ENCODE data around the gene CDK17.

The CDK17 gene

DNA sequence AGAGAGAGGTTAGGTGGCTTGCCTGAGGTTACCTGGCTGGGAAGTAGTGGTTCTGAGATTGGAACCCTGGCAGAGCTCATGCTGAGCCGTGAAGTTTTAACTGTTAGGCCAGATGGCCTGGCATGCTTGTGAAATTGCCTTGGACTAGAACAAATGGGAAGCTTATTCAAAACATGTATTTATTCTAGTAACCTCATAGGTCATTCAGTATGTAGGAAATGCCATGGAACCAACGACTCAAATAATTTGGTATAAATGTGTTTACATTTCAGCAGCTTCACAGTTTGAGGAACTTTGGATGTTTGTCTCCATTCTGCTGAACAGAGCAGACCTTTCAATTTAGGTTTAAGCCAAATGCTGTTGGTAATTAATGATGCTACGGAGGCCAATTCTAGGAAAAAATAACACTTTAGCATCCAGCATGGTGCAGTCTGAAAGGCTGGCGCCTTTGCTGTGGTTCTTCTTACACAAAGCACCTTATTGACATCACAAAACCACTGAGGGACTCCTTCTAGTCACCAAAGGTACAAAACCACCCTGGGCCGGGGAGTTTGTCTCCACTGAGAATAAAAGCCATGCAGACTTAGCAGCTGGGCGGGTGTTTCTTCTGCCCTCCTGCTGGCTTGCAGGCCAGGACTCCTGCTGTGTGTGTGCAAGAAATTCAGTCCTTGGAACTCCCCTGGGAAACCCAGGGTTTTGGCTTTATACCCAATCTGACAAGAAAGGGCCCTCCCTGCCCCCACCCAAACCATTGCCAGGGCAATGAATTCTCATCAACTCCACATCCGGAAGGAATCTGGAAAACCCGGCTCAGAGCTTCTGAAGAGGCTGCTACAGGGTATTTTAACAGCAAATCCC, 141.9 kb downstream of the CDK17 start:
- DNase-seq, result peak in 1 of 5 donors; percentile 25

DNA sequence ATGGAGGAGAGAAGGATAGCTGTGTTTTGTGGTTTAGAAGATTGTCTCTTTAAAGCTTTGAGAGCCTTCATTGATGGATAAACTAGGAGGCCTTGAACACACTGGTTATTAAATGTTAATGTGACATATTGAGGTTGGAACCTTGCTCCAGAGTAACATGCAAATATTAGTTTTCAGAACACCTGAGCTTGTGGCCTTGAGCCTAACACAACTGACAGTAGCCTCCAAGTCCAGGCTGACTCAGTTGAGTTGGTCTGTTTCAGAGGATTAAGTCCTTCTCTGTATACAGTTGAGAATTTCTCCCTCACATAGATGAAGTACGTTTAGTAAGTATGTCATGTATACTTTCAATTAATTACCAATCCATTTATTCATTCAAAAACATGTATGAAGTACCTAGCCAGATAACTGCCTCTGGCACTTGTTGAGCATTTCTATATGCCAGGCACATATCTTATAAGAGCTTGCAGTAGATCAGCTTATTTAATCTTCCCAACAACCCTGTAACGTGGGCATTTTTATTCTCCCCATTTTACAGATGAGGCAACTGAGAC, 142.6 kb downstream of the CDK17 start:
- DNase-seq, result no peak

DNA sequence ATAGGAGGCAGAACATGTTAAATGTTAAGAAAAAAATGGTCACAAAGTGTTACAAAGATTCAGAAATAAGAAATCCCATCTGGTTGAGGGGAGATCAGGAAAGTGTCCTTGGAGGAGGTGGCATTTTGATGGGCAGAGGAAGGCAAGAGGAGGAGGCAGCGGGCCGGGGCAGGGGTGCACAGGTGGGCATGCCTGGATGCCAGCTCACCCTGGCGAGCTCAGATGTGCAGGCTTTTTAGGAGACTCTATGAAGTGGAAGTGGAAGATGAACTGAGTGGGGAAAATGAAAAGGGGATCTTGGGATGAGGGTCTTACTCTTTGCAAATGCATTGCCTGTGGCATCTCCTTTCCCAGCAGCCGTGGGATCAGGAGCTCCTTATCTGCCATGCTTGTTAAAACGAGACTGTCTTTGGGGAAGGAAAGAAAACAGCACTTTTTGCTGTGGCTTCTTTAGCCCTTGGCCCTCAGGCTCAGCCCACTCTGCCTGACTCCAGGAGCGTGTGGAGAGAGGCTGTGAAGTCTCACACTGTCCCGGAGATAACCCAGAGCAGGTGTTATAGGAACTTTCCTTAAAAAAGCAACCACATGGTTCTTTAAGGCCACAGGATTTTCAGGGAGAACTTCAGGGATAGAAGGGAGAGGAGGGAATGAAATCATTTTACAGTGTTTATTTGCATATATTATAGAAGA, 143.4 kb downstream of the CDK17 start:
- DNase-seq, result no peak

DNA sequence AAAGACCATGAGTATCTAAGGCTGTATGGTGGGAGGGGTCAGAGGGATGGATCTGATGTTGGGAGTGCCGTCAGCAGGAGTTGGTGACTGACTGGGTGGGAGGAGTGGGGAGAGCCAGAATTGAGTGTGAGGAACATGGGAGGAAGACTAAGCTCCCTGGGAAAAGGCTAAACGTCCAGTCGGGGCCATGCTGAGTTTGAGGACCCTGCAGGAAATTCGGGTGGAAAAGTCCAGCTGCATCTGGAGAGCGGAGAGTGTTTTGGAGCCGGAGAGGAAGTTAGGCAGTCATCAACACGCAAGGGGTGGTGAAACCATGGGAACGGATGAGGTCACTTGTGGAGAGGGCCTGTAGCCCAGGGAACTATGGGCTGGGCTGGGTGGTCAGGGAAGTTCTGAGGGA, 145.2 kb downstream of the CDK17 start:
- DNase-seq, result no peak

DNA sequence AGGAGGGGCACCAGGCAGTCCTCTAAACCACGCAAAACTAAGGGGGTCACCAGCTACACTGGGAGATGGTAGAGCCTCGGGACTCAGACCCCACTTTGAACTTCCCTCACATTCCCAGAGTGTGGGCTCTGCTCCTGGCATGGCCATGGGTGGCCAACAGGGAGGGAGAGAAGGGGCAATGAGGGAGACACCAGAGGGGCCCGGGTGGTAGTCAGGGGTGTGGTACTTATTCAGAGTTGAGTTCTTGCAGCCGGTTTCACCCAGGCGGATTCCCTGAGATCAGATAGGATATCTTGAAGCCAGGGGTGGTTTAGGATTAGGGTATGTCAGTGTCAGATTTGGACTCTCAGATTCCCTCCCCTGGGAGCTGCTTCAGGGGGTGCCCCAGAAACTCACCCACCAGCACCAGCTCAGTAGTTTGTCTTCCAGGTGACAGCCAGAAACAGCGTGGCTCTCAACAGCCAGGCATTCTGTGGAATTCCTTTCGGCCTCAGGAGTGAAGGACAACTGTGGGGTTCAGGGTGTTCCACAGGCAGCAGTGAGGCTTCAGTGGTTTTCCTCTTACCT, 150.0 kb downstream of the CDK17 start:
- DNase-seq, result no peak

DNA sequence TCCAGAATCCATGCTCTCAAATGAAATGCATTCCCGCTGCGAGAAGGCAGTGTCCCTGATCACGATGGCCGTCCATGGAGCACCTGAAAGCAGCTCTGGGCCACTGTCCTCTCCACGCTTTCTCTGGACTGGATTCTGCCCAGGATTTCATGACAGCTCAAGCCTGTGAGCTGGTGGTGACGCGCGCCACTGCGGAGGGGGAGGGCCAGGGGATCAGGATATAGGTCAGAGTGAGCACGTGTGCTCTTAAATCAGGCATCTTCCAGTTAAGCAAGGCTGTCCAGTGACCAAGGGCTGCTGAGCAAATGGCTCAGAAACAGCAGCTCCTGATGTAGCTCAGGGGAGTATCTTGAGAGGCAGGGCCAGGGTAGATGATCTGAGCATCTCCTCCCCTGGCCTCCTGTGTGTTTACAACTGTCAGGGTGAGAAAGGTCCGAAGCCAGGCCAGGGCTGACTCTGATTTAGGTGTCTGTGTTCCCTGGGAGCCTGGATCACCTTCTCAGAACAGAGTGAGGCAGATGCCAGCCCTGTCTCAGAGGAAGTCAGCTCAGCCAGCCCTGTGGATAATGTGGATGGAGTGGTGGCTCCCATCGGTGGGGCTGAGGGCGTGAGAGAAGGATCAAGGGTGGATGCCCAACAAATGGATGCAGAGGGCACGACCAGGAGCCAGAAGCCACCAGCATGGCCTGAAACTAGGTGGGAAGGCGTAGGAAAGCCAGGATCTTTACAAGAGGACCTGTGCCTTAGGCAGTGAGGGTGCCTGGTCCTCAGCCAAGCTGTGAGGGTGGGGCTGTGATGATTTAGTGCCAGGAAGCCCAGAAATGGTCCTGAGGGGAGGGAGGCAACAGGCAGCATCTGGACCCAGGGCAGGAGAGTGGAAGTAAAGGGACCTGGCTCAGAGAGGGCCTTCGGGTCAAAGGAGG, 150.8 kb downstream of the CDK17 start:
- no peak for DNase-seq

DNA sequence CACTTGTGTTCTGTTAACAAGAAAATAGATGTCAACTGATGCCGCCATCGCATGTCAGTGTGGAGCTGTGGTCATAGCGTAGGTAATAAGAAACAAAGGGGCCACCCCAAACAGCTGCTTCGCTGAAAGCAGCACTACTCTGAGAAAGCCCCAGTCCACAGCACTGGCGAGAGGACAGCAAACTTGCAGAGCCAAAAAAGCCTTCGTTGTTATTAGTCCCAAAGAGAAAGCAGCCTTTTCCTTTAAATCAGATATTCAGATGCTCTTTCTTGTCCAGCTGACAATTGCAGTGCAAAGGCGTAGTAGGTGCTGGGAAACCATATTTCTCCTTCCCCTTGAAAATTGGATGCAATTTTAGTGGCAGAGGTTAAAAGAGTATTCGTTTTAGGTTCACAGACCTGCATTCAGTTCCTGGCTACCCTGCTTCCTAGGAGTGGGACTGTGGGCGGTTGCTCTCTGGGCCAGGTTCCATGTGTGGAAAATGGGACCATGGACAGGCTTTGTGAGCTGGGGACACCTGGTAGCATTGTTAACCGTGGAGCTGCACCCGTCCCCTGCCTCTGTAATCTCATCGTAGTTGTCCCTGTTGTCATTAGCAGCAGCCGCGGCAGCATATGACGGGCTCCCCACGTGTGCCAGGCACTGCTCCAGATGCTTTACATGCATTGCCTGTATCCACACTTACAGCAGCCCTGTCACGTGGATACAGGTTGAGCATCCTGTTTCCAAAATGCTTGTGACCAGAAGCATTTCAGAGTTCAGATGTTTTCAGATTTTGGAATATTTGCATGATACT, 151.9 kb downstream of the CDK17 start:
- DNase-seq, result no peak

DNA sequence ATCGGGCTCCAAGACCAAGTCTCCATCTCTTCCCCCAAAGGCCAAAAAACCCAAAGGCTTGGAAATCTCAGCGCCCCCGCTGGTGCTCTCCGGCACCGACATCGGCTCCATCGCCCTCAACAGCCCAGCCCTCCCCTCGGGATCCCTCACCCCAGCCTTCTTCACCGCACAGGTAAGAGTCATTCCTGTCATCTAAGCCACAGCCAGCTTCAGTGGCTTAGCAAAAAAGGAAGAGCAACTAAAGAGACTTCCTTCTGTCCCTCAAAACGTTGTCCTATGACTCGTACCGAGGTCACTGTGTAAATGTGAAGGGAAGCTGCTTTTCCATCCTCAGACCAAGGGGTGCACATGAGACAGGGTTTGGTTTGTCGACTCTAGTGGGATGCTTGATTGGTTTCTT, 152.7 kb downstream of the CDK17 start:
- DNase-seq, result no peak

DNA sequence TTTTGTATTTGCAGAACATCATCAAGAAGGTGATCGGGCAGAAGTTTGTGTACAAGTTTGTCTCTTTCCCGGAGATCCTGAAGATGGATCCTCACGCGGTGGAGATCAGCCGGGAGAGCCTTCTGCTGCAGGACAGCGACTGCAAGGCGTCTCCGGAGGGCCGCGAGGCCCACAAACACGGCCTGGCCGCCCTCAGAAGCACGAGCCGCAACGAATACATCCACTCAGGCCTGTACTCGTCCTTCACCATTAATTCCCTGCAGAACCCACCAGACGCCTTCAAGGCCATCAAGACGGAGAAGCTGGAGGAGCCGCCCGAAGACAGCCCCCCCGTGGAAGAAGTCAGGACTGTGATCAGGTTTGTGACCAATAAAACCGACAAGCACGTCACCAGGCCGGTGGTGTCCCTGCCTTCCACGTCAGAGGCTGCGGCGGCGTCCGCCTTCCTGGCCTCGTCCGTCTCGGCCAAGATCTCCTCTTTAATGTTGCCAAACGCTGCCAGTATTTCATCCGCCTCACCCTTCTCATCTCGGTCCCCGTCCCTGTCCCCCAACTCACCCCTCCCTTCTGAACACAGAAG, 153.2 kb downstream of the CDK17 start:
- DNase-seq, result no peak

DNA sequence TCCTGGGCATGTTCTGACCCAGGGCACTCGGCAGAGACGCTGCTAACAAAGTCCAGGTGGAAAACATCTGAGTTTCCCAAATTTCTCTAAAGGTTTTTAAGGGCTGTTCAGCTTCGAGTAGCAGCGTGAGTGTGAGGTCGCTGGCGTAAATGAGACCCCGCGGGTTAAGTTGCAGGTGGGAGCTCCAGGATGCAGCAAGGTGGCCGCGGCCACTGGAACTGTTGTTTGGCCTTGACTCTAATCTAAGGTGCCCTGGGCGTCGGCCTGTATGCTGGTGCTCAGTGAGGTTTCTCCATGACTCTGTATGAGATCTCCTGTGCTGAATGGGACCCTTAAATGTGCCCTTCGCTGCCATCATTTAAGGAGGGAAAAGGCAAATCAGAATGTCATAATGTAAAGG, 155.4 kb downstream of the CDK17 start:
- DNase-seq, result no peak

DNA sequence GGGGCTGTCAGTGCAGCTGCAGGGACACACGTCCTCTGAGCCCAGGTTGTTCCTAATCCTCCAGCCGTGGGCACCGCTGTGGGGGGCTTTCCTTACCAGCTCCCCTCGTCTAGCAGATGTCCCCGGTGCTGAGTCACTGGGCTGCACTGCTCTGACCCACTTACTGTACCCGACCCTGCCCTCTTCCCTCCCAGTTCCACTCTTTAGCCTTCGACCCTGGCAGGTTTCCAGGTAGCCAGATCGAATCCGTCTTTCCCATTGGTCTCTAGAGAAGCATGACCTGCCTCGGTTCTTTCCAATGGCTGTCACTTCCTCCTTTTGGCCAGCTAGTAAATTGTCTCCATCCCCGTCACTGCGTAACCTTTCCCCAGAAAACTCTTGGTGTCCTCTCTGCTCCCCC, 157.6 kb downstream of the CDK17 start:
- no peak for DNase-seq

DNA sequence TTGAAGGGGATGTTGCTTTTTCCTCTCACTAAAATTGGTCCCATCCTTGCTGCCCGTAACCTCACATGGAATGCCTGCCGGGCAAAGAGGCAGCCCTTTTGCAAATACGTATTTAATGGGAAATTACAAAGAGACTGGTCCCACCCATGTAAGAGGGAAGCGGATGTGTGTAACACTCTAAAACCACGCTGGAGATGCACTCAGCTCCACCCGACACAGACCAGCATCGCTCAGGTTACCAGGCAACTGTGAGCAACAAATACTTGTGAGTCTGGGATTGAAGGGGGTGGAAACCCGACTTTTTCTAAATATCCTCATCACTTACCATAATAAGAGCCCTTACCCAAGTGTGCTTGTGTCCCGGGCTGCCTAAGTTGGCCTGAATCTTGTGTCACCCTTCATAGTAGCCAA, 158.4 kb downstream of the CDK17 start:
- DNase-seq, result peak; percentile 66 to 84 (median 76)

DNA sequence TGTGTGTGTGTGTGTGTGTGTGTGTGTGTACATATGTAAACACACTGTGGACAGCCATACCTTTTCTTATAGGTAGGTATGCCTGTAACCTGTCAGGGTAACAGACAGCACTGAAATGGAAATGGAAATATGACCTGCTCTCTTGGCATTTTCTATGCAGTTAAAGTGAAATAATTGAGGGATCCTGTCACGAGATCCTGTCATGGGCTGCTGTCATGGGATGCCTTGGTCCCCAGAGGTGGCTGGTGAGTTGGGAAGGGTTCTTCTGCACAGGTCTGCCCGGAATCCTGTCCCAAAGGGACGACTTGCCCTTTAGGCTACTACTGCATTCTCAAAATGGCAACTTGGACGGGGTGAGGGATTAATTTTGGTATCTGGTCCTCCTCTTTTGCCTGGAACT, 158.8 kb downstream of the CDK17 start:
- DNase-seq, result no peak

DNA sequence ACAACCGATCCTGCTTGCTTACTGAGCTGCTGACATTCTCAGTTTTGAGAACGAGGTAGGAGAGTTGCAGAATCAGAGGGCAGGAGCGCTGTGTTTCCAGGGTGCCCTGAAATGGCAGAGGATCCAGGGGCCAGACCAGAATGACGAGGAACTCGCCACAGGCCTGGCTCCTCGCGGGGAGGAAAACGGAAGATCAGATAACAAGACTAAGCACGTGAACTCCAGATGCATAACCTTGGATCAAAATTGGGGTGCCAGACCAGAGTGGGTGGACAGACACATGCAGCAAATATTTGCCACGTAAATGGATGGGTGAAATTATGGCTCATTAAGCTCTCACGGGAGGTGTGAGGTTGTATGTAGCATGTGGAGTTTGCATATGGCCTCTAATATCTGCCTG, 159.6 kb downstream of the CDK17 start:
- DNase-seq, result no peak

DNA sequence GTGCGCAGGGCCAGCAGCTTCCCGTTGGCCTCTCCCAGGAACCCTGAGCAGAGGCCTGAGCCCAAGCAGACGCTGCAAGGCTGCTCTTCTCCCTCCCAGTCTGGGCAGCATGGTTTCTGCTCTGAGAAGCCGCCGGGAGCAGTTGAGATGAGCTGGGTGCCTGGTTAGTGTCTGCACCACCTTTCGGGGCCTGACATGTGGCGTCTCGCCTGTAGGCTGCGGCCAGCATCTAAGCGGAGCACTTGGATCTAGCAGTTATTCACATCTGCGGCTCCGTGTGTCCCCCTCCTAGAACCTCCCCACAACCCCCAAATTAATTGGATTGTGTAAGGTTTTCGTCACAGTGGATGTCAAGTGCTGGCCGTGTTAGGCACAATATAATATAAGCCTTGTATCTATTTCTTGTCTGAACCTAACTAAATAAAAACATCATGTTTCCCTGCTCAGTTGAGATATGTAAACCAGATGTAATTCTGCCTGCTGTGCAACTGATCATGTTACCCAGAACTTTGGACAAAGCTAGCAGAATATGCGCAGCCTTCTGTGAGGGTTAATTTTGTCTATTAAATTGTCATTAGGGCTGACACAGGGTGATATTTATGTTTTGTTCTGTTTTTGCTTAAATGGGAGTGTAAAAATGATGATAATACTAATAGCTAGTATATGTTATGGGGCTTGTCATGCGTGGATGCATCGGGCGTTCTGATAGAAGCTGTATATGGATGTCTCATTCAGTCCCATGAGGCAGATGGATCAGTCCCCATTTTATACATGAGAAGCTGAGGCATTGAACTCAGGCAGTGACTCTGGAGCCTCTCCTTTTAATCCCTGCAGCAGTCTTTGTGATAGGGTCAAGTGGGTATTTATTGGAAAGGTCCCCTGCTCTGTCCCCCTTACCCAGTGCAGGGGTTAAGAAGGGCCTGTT, 160.3 kb downstream of the CDK17 start:
- DNase-seq, result no peak

DNA sequence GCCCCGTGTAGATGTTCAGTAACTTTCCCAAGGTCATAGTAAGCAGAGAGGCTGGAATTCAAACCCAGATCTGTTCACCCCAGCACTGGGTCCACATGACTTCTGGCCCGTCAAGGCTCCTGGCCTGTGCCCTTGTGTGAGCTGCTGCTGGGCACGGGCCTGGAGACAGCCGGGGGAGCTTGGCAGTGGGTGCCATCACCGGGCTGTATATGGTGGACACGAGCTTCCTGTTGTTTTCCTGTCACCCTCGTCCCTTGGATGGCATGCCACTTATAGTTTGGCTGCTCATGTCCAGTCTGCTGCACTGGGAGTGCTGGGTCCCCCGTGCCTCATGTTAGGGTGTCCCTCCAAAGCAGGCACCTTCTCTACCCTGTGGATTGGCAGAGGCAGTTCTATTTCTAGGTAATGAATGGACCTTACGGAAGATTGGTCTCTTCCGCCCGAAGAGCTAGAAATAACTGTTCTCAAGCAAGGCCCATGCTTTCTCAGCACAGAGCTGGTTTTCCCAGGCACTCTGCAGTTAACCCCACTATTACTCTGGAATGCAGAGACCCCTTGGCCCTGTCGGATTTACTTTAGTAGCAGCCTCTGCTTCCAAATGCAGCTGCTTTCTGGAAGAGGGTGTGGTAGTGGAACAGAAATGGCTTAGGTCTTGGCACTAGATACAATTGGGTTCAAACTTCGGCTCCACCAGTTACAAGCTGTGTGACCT, 161.7 kb downstream of the CDK17 start:
- no peak for DNase-seq

DNA sequence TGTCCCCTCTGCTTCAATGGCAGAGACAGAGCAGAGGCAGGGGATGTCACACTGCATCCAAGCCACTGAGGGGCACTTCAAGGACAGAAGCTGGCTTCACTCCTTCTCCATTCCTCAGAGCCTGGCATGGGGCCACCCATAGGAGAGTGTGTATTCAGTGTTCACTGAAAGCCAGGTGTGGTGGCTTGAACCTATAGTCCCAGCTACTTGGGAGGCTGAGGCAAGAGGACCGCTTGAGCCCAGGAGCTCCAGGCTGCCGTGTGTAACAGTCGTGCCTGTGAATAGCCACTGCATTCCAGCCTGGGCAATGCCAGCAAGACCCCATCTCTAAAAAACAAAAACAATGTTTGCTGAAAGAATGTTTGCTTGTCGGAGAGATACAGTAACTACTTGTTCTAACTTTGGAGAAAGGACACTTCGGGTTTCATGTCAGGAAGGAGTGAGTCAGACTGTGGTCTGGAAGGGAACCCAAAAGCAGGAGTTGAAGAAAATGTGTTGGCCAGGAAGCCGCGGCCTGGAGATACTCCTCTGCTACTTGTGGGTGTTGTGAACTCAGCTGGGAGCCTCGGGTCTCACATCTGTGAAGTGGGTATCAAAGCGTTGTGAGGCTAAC, 162.7 kb downstream of the CDK17 start:
- peak in 4 of 5 donors; percentile 30 to 62 (median 44) for DNase-seq

DNA sequence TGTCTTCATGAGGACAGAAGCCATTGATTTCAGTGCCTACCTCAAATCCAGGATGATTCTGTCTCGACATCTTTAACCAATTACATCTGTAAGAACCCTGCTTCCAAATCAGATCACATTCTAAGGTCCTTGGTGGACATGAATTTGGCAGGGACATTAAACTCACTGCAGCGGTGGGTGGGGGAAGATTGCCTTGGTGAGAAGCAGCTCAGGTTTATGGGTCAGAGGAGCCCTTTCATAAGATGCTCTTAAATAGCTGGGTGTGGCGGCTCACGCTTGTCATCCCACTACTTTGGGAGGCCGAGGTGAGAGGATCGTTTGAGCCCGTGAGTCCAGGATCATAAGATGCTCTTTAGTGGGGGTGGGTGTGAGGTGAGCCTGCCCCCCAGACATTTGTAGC, 163.2 kb downstream of the CDK17 start:
- no peak for DNase-seq
